HUES48 (cell line): ENCODE measurements around the gene OGFOD1.
A peak's percentile ranks its signal among the peaks of the same experiment; 100 is the strongest.

Experiments used
- H3K27ac ChIP-seq: one replicate; pipeline ENCODE4 v1.7.0; 2013; ENCODE audit warnings: low read depth, low read length, inconsistent platforms
- H3K27me3 ChIP-seq: 2 replicates; pipeline ENCODE4 v1.6.1; 2013; ENCODE audit warnings: mild to moderate bottlenecking, low read length; ENCODE audit not compliant: control insufficient read depth, insufficient read depth
- H3K36me3 ChIP-seq: 2 replicates; pipeline ENCODE4 v1.6.1; 2013; ENCODE audit warnings: low read length; ENCODE audit not compliant: control insufficient read depth, insufficient read depth
- H3K4me1 ChIP-seq: 2 replicates; pipeline ENCODE4 v1.6.1; 2013; ENCODE audit warnings: mild to moderate bottlenecking, low read length; ENCODE audit not compliant: control insufficient read depth, insufficient read depth
- H3K4me3 ChIP-seq: 2 replicates; pipeline ENCODE4 v1.5.1; 2013; ENCODE audit warnings: mild to moderate bottlenecking, low read depth, low read length
- H3K9ac ChIP-seq: 2 replicates; pipeline ENCODE4 v1.6.1; 2013; ENCODE audit warnings: mild to moderate bottlenecking, low read depth, low read length, moderate library complexity
- H3K9me3 ChIP-seq: 2 replicates; pipeline ENCODE4 v1.6.1; 2013; ENCODE audit warnings: low read length; ENCODE audit not compliant: control insufficient read depth, insufficient read depth

OGFOD1 gene

GRCh38 chr16:56510544-56510943 is 59.2 kb downstream of the OGFOD1 start:
- no peak overlapping the region for H3K27ac ChIP-seq
- no peaks in the 10 kb centered on the region for H3K27me3 ChIP-seq
- H3K4me3 ChIP-seq, result no peak overlapping the region
- H3K36me3 ChIP-seq, result peaks cover 5% of the 10 kb centered on the region; the same call in 1 of the 2 replicates
- no peaks in the 10 kb centered on the region for H3K4me1 ChIP-seq
- H3K9ac ChIP-seq, result no peak overlapping the region
- H3K9me3 ChIP-seq, result no peaks in the 10 kb centered on the region

GRCh38 chr16:56512025-56512424 is 60.7 kb downstream of the OGFOD1 start:
- no peaks in the 10 kb centered on the region for H3K9me3 ChIP-seq
- no peak overlapping the region for H3K4me3 ChIP-seq
- H3K27ac ChIP-seq, result no peak overlapping the region
- no peaks in the 10 kb centered on the region for H3K4me1 ChIP-seq
- H3K36me3 ChIP-seq, result peaks cover 5% of the 10 kb centered on the region; the same call in 1 of the 2 replicates
- no peak overlapping the region for H3K9ac ChIP-seq
- no peaks in the 10 kb centered on the region for H3K27me3 ChIP-seq

DNA sequence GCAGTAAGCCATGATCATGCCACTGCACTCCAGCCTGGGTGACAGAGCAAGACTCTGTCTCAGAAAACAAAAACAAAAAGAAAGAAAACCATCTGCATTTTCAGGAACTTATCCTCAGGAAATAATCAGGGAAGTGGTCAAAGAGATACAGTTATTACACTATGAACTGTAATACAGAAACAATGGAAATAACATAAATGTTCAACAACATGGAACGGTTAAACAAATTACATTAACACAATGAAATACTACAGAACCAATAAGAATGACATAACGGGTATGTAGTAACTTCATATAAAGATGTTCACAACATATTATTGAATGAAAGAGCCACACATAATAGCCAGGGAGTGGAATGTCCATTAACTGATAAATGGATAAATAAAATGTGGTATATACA is 61.7 kb downstream of the OGFOD1 start:
- H3K9me3 ChIP-seq, result no peaks in the 10 kb centered on the region
- no peak overlapping the region for H3K27ac ChIP-seq
- no peak overlapping the region for H3K4me3 ChIP-seq
- no peaks in the 10 kb centered on the region for H3K4me1 ChIP-seq
- no peak overlapping the region for H3K9ac ChIP-seq
- peaks cover 5% of the 10 kb centered on the region; the same call in 1 of the 2 replicates for H3K36me3 ChIP-seq
- H3K27me3 ChIP-seq, result no peaks in the 10 kb centered on the region

GRCh38 chr16:56513972-56514371 is 62.6 kb downstream of the OGFOD1 start:
- H3K27me3 ChIP-seq, result no peaks in the 10 kb centered on the region
- peaks cover 3% of the 10 kb centered on the region; the same call in 1 of the 2 replicates for H3K36me3 ChIP-seq
- H3K4me3 ChIP-seq, result no peak overlapping the region
- H3K9ac ChIP-seq, result no peak overlapping the region
- H3K9me3 ChIP-seq, result no peaks in the 10 kb centered on the region
- no peak overlapping the region for H3K27ac ChIP-seq
- no peaks in the 10 kb centered on the region for H3K4me1 ChIP-seq

DNA sequence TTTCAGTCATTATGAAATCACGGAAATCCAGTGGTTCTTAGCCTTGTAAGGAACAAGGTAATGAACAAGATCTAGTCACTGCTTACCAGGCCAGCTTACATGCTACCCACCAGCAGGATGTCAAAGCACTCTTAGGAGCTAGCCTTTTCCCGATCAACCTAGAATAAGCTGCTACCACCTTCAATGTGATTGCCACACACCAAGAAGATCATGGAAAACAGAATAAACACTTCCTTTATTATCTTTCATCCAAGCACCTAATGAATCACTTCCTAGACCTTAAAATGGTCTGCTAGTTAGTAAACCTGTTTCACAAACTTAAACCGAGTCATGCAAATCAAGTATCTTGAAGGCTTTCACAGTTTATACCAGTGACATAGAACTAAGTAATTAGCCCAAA is 63.5 kb downstream of the OGFOD1 start:
- H3K27ac ChIP-seq, result no peak overlapping the region
- H3K9ac ChIP-seq, result no peak overlapping the region
- H3K36me3 ChIP-seq, result no peaks in the 10 kb centered on the region; the same call in 1 of the 2 replicates
- no peaks in the 10 kb centered on the region for H3K27me3 ChIP-seq
- no peak overlapping the region for H3K4me3 ChIP-seq
- no peaks in the 10 kb centered on the region for H3K9me3 ChIP-seq
- no peaks in the 10 kb centered on the region for H3K4me1 ChIP-seq

GRCh38 chr16:56515665-56516064 is 64.3 kb downstream of the OGFOD1 start:
- no peaks in the 10 kb centered on the region; the same call in 1 of the 2 replicates for H3K36me3 ChIP-seq

GRCh38 chr16:56517206-56517605 is 65.9 kb downstream of the OGFOD1 start:
- Histone ChIP-seq H3K36me3 (no peaks in the 10 kb centered on the region), H3K27me3 (no peaks in the 10 kb centered on the region), H3K4me3 (no peak overlapping the region), H3K9ac (no peak overlapping the region), H3K4me1 (peaks cover 4% of the 10 kb centered on the region; the same call in 1 of the 2 replicates), H3K9me3 (no peaks in the 10 kb centered on the region), H3K27ac (no peak overlapping the region)

More at GRCh38 chr16:56515665-56516064, 64.3 kb downstream of the OGFOD1 start:
- Histone ChIP-seq H3K9ac (no peak overlapping the region), H3K9me3 (no peaks in the 10 kb centered on the region), H3K27ac (no peak overlapping the region), H3K27me3 (no peaks in the 10 kb centered on the region), H3K4me3 (no peak overlapping the region), H3K4me1 (peaks cover 4% of the 10 kb centered on the region; the same call in 1 of the 2 replicates)

- Histone ChIP-seq H3K27me3 (no peaks in the 10 kb centered on the region), H3K36me3 (no peaks in the 10 kb centered on the region), H3K4me3 (no peak overlapping the region), H3K9ac (no peak overlapping the region), H3K27ac (no peak overlapping the region), H3K4me1 (peaks cover 4% of the 10 kb centered on the region; the same call in 1 of the 2 replicates), H3K9me3 (no peaks in the 10 kb centered on the region)
These were observed 67.1 kb downstream of the OGFOD1 start for GRCh38 chr16:56518425-56518824.

- Histone ChIP-seq H3K27me3 (no peaks in the 10 kb centered on the region), H3K4me3 (peak within 1 kb of the TSS; percentile 97), H3K4me1 (peaks cover 4% of the 10 kb centered on the region; the same call in 1 of the 2 replicates), H3K9ac (peak within 1 kb of the TSS; percentile 71), H3K36me3 (no peaks in the 10 kb centered on the region), H3K27ac (peak within 1 kb of the TSS; percentile 89), H3K9me3 (no peaks in the 10 kb centered on the region)
These were observed 68.3 kb downstream of the OGFOD1 start, which contains the start of gene BBS2 for GRCh38 chr16:56519459-56520250. TSS of gene BBS2 (minus strand) at chr16:56520024. CDS start at chr16:56519862, 162 bp downstream.

DNA sequence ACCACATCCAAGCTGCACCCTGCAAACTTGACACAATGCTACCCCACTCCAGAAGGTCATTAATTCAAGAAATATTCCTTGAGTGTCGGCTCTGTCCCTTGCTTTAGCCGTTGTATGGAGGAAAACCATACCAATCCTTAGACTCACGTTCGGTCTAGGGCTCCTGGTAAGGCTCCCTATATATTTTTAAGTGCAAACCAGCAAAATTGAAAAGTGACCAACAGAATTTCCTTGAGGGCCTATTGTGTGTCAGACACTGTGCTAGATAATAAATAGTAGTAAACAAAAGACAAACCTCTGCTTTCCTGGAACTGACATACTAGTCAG is 68.9 kb downstream of the OGFOD1 start:
- Histone ChIP-seq H3K4me1 (peaks cover 4% of the 10 kb centered on the region; the same call in 1 of the 2 replicates), H3K9me3 (no peaks in the 10 kb centered on the region), H3K27me3 (no peaks in the 10 kb centered on the region), H3K36me3 (no peaks in the 10 kb centered on the region), H3K9ac (no peak overlapping the region), H3K27ac (peak overlapping the region; percentile 89), H3K4me3 (peak overlapping the region; percentile 97)

- H3K27me3 ChIP-seq, result no peaks in the 10 kb centered on the region
- H3K9ac ChIP-seq, result no peak overlapping the region
- no peak overlapping the region for H3K4me3 ChIP-seq
- H3K36me3 ChIP-seq, result no peaks in the 10 kb centered on the region
- H3K4me1 ChIP-seq, result peaks cover 3% of the 10 kb centered on the region; the same call in 1 of the 2 replicates
- no peaks in the 10 kb centered on the region for H3K9me3 ChIP-seq
- no peak overlapping the region for H3K27ac ChIP-seq
These were observed 73.9 kb downstream of the OGFOD1 start for GRCh38 chr16:56525236-56525635.
